ENCODE data around the gene CSF1. TPM values are rescaled to one million over a fixed set of nuclear protein-coding genes. Genes with fewer than 3 reads are reported as not detected.
"Not testable (repeated sequence)": the region's sequence is repeated elsewhere in the genome, so short reads cannot be mapped to it uniquely, and the experiment has no call there.

CSF1 gene
- polyA plus RNA-seq, 2 of the 4 experiments (the other 2 are of a cell fraction): 35.1 to 36.3 TPM

DNA sequence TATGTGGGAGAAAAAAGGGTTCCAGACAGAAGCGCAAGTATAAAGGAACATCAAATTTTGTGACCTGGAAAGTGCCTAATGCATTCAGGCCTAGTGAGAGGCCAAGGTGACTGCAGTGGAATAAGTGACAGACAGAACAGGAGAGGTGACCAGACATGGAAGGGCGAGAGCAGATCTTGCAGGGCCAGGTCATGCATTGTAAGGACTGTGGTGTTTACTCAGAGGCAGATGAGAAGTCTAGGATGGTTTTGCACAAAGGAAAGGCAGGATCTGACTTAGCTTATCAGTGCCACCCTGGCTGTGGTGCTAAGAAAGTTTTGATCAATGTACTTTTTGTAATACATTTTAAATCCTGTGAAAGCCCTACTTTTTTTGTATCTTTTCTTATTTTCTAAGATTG is 39.9 kb downstream of the CSF1 start:
- POLR2A ChIA-PET: no interaction called here
- WGBS (ENCODE audit: missing lambda C conversion rate): 67% methylated on average over 2 of the region's 2 CpGs
- Histone ChIP-seq H3K9me3 (no peaks in the 10 kb centered on the region), H3K4me3 (no peak overlapping the region), H3K4me1 (peaks cover 38% of the 10 kb centered on the region), H3K27ac (peak overlapping the region; percentile 53 to 79; a peak in 5 of 6 replicates), H3K4me2 (no peak overlapping the region)
- CTCF ChIA-PET: interaction anchor here (1.8 to 7.5 kb wide), 2 partner anchors 12 to 34 kb away, joined by 5 to 38 read pairs; partner anchors contain the start of gene AHCYL1
- FAIRE-seq: no peak
- no peak for DNase-seq (ENCODE audit: low read depth in 1 of 2, low spot score in 1 of 2)
- ATAC-seq: no peak; a peak in 2 of 6 replicates
- TF ChIP-seq RAD21 (conservative IDR thresholded peaks at IDR 0.05 in 1 of 2, IDR thresholded peaks at IDR 0.05 in 1 of 2): no peak
- TF ChIP-seq, protein P1, sequence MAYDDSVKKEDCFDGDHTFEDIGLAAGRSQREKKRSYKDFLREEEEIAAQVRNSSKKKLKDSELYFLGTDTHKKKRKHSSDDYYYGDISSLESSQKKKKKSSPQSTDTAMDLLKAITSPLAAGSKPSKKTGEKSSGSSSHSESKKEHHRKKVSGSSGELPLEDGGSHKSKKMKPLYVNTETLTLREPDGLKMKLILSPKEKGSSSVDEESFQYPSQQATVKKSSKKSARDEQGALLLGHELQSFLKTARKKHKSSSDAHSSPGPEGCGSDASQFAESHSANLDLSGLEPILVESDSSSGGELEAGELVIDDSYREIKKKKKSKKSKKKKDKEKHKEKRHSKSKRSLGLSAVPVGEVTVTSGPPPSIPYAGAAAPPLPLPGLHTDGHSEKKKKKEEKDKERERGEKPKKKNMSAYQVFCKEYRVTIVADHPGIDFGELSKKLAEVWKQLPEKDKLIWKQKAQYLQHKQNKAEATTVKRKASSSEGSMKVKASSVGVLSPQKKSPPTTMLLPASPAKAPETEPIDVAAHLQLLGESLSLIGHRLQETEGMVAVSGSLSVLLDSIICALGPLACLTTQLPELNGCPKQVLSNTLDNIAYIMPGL (CRISPR knock-in tag; IDR thresholded peaks at IDR 0.05; ENCODE audit: borderline replicate concordance): no peak
- TF ChIP-seq KDM5A (IDR thresholded peaks at IDR 0.05): no peak
- TF ChIP-seq HOXB13 (CRISPR knock-in tag; IDR thresholded peaks at IDR 0.05; ENCODE audit: low read depth): no peak
- TF ChIP-seq, protein P2, sequence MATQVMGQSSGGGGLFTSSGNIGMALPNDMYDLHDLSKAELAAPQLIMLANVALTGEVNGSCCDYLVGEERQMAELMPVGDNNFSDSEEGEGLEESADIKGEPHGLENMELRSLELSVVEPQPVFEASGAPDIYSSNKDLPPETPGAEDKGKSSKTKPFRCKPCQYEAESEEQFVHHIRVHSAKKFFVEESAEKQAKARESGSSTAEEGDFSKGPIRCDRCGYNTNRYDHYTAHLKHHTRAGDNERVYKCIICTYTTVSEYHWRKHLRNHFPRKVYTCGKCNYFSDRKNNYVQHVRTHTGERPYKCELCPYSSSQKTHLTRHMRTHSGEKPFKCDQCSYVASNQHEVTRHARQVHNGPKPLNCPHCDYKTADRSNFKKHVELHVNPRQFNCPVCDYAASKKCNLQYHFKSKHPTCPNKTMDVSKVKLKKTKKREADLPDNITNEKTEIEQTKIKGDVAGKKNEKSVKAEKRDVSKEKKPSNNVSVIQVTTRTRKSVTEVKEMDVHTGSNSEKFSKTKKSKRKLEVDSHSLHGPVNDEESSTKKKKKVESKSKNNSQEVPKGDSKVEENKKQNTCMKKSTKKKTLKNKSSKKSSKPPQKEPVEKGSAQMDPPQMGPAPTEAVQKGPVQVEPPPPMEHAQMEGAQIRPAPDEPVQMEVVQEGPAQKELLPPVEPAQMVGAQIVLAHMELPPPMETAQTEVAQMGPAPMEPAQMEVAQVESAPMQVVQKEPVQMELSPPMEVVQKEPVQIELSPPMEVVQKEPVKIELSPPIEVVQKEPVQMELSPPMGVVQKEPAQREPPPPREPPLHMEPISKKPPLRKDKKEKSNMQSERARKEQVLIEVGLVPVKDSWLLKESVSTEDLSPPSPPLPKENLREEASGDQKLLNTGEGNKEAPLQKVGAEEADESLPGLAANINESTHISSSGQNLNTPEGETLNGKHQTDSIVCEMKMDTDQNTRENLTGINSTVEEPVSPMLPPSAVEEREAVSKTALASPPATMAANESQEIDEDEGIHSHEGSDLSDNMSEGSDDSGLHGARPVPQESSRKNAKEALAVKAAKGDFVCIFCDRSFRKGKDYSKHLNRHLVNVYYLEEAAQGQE (IDR thresholded peaks at IDR 0.05): no peak
- TF ChIP-seq SMC3 (IDR thresholded peaks at IDR 0.05): no peak

DNA sequence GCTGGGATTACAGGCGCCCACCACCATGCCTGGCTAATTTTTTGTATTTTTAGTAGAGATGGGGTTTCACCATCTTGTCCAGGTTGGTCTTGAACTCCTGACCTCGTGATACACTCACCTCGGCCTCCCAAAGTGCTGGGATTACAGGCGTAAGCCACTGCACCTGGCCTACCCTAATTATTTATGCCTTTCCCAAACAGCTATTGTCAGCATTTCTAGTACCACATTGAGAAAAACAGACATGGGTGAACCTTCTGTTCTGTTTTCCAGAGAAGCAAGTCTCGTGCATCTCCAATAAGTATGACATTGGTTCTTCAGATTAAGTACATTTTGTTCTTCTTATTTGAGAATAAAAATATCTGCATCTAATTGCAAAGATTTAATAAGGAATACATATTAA is 40.9 kb downstream of the CSF1 start:
- CTCF ChIA-PET: interaction anchor here (1.8 to 2.0 kb wide), 2 partner anchors 13 to 29 kb away, joined by 5 to 7 read pairs; no protein-coding TSS in a partner anchor
- H3K4me2 ChIP-seq; FAIRE-seq; DNase-seq (ENCODE audit: low read depth in 1 of 2, low spot score in 1 of 2); H3K9me3 ChIP-seq; H3K4me3 ChIP-seq; POLR2A ChIA-PET; ATAC-seq: not testable (repeated sequence)
- peak; percentile 51 for TF ChIP-seq MAFK (IDR thresholded peaks at IDR 0.05; ENCODE audit: partially characterized antibody)
- 95% methylated on average over 5 of the region's 5 CpGs for WGBS (ENCODE audit: missing lambda C conversion rate)
- Histone ChIP-seq H3K4me1 (peaks cover 38% of the 10 kb centered on the region), H3K27ac (peak overlapping the region in 1 of 2 experiments; percentile 59; a peak in 2 of 6 replicates)

DNA sequence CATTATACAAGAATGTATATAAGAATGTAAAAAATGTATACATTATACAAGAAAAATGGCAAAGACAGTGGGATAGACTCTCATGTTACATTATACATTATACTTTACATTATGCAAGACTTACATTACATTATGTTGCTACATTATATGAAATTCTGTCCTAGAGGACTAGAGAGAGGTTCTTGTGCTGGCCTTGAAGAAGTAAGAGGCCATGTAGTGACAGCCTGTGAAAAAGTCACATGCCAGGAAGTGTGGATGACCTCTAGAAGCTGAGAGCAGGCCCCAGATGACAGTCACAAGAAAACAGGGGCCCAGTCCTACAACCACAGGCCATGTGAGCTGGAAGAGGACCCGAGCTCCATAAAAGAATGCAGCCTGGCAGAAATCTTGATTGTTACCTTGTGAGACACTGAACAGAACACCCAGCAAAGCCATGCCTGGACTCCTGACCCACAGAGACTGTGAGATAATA is 43.4 kb downstream of the CSF1 start:
- ChIA-PET CTCF (interaction anchor here (1.0 to 2.0 kb wide), 3 partner anchors 9 to 177 kb away, joined by 3 to 8 read pairs (median 3); partner anchors contain the start of gene AHCYL1), POLR2A (no interaction called here)
- no peak overlapping the region for H3K4me3 ChIP-seq
- 91% methylated on average over 1 of the region's 1 CpG for WGBS (ENCODE audit: missing lambda C conversion rate)
- ATAC-seq (no peak), DNase-seq (ENCODE audit: low read depth in 1 of 2, low spot score in 1 of 2) (no peak), FAIRE-seq (no peak)
- H3K27ac ChIP-seq: peak overlapping the region in 1 of 2 experiments; percentile 77; a peak in 3 of 6 replicates
- peaks cover 46% of the 10 kb centered on the region for H3K4me1 ChIP-seq
- H3K9me3 ChIP-seq: no peaks in the 10 kb centered on the region
- TF ChIP-seq POLR2A (IDR thresholded peaks at IDR 0.05; ENCODE audit: low read length) (no peak), JUNB (IDR thresholded peaks at IDR 0.05) (no peak), PHF8 (IDR thresholded peaks at IDR 0.05; ENCODE audit: borderline replicate concordance, low read depth) (no peak)
- no peak overlapping the region for H3K4me2 ChIP-seq

DNA sequence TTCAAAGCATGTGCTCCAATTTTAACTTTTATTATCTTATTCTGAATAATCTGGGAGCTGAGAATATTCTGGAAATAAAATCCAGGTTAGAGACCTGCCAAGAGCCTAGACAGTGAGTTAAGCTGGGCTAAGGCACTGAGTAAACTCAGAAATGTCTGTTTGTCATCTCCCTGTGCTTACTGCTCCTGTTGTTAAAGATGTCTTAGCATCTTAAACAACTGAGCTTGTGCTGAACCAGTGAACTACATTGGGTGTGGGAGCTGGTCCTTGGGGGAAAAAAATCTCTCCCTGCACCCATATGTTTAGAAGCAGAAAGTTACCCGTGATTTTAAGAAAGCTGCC is 49.0 kb downstream of the CSF1 start:
- no peak overlapping the region for H3K4me3 ChIP-seq
- CTCF ChIA-PET: interaction anchor here (0.8 to 6.9 kb wide), 12 partner anchors 11 to 469 kb away, joined by 3 to 63 read pairs (median 5); partner anchors contain the start of gene AHCYL1
- FAIRE-seq (no peak), DNase-seq (ENCODE audit: low read depth in 1 of 2, low spot score in 1 of 2) (no peak), ATAC-seq (peak; percentile 60 to 68)
- no peaks in the 10 kb centered on the region for H3K9me3 ChIP-seq
- POLR2A ChIA-PET: interaction anchor here (0.7 to 3.0 kb wide), 5 partner anchors 17 to 411 kb away, joined by 3 to 18 read pairs (median 6); partner anchors contain the start of genes AHCYL1 and GNAI3
- 0% methylated on average over 1 of the region's 1 CpG for WGBS (ENCODE audit: missing lambda C conversion rate)
- TF ChIP-seq PHF8 (IDR thresholded peaks at IDR 0.05; ENCODE audit: borderline replicate concordance, low read depth): no peak
- no peak for TF ChIP-seq NFE2L2 (conservative IDR thresholded peaks at IDR 0.05; ENCODE audit: low read length)
- TF ChIP-seq RFX5 (IDR thresholded peaks at IDR 0.05): no peak
- TF ChIP-seq HOXB13 (CRISPR knock-in tag; IDR thresholded peaks at IDR 0.05; ENCODE audit: low read depth): peak; percentile 62; the same call in 1 of the 2 replicates
- no peak for TF ChIP-seq EHMT2 (IDR thresholded peaks at IDR 0.05; ENCODE audit: low read depth)
- TF ChIP-seq, protein P3, sequence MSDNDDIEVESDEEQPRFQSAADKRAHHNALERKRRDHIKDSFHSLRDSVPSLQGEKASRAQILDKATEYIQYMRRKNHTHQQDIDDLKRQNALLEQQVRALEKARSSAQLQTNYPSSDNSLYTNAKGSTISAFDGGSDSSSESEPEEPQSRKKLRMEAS (IDR thresholded peaks at IDR 0.05): no peak
- TF ChIP-seq FOXS1 (CRISPR knock-in tag; IDR thresholded peaks at IDR 0.05): no peak
- TF ChIP-seq, protein P4, sequence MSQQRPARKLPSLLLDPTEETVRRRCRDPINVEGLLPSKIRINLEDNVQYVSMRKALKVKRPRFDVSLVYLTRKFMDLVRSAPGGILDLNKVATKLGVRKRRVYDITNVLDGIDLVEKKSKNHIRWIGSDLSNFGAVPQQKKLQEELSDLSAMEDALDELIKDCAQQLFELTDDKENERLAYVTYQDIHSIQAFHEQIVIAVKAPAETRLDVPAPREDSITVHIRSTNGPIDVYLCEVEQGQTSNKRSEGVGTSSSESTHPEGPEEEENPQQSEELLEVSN (IDR thresholded peaks at IDR 0.05; ENCODE audit: borderline replicate concordance, low read depth): no peak
- TF ChIP-seq, protein P5, sequence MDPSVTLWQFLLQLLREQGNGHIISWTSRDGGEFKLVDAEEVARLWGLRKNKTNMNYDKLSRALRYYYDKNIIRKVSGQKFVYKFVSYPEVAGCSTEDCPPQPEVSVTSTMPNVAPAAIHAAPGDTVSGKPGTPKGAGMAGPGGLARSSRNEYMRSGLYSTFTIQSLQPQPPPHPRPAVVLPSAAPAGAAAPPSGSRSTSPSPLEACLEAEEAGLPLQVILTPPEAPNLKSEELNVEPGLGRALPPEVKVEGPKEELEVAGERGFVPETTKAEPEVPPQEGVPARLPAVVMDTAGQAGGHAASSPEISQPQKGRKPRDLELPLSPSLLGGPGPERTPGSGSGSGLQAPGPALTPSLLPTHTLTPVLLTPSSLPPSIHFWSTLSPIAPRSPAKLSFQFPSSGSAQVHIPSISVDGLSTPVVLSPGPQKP (IDR thresholded peaks at IDR 0.05; ENCODE audit: low read depth, low read length): no peak
- H3K27ac ChIP-seq: peak overlapping the region; percentile 95 to 96
- H3K4me1 ChIP-seq: peaks cover 52% of the 10 kb centered on the region
- H3K4me2 ChIP-seq: peak overlapping the region; percentile 73

All from A549 (cell line).